ENCODE results near the gene AP2S1.

GRCh38 chr19:46866407-46867136 is 15.9 kb upstream of the AP2S1 start:
- TF ChIP-seq CTCF (IDR thresholded peaks at IDR 0.05; ENCODE audit: insufficient read depth, low read length) = no peak
- TF ChIP-seq REST (IDR thresholded peaks at IDR 0.05; ENCODE audit: insufficient replicate concordance, low read depth) = no peak

All from HL-60 (cell line).